ENCODE results near the gene ELP1.
"Not testable (repeated sequence)": the region's sequence is repeated elsewhere in the genome, so short reads cannot be mapped to it uniquely, and the experiment has no call there.

Gene ELP1

DNA sequence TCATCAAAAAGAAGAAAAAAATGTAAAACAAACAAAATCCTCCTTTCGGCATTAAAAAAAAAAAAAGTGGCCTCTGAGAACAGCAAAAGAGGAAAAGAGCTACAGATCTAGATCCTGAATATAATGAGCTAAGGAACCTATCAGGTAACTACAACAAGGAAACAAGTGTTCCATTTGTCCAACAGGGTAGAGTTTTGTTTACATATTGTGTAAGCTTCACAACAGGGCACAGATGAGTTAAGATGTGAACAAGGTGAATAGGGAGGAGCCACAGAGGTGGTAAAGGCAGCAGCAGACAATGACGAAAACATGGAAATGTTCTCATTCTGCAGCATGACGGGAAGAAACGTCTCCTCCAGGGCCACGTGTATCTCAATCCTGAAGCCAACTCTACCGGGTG lies 14.4 kb downstream of the ELP1 start:
- H3K9me3 ChIP-seq (ENCODE audit: control insufficient read depth, low read length), result no peaks in the 10 kb centered on the region
- no peak overlapping the region for H3K9ac ChIP-seq (ENCODE audit: low read length)
- peaks cover 8% of the 10 kb centered on the region for H3K36me3 ChIP-seq (ENCODE audit: control insufficient read depth, insufficient read depth, low read length)
- H3K4me3 ChIP-seq (ENCODE audit: low read length), result no peak overlapping the region
- peaks cover 9% of the 10 kb centered on the region for H3K4me1 ChIP-seq (ENCODE audit: control insufficient read depth, insufficient read depth, low read length)
- no peaks in the 10 kb centered on the region for H3K27me3 ChIP-seq (ENCODE audit: control insufficient read depth, insufficient read depth, low read length)

DNA sequence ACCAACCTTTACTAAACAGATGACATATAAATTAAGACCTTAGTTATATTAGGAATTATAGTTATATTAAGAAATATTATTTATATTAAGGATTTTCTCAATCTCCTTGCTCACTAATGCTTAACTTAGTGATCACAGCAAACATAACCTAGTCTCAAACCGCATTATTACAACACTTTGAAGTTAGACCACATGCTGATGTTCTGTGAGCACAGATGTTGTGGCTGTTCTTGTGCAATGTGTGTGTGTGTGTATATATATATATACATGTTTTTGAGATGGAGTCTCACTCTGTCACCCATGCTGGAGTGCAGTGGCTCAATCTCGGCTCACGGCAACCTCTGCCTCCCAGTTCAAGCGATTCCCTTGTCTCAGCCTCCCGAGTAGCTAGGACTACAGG lies 20.5 kb downstream of the ELP1 start:
- no peaks in the 10 kb centered on the region for H3K27me3 ChIP-seq (ENCODE audit: control insufficient read depth, insufficient read depth, low read length)
- no peaks in the 10 kb centered on the region for H3K4me1 ChIP-seq (ENCODE audit: control insufficient read depth, insufficient read depth, low read length)
- peaks cover 8% of the 10 kb centered on the region for H3K36me3 ChIP-seq (ENCODE audit: control insufficient read depth, insufficient read depth, low read length)
- no peak overlapping the region for H3K9ac ChIP-seq (ENCODE audit: low read length)
- no peaks in the 10 kb centered on the region for H3K9me3 ChIP-seq (ENCODE audit: control insufficient read depth, low read length)
- no peak overlapping the region for H3K4me3 ChIP-seq (ENCODE audit: low read length)

DNA sequence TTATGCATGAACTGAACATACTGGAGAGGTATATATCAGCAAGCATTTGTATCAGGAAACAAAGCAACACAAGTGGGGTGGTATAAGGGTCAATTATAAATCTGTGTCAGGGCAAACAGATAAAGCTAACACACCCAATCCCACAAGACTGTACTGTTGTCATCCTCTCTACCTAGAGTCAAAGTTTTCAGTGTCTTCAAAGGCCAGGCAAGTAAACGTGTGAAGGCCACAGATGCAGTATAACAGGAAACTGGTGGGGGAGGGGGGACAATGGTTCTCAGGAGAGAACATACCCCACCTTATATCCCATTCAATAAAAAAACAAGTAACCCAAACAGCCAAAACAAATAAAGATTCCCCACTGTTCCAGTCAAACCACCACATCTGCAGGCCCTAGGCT lies 22.1 kb downstream of the ELP1 start:
- Histone ChIP-seq H3K4me3 (ENCODE audit: low read length) (no peak overlapping the region), H3K9ac (ENCODE audit: low read length) (no peak overlapping the region), H3K27me3 (ENCODE audit: control insufficient read depth, insufficient read depth, low read length) (no peaks in the 10 kb centered on the region), H3K4me1 (ENCODE audit: control insufficient read depth, insufficient read depth, low read length) (no peaks in the 10 kb centered on the region), H3K9me3 (ENCODE audit: control insufficient read depth, low read length) (no peaks in the 10 kb centered on the region), H3K36me3 (ENCODE audit: control insufficient read depth, insufficient read depth, low read length) (peaks cover 4% of the 10 kb centered on the region)

DNA sequence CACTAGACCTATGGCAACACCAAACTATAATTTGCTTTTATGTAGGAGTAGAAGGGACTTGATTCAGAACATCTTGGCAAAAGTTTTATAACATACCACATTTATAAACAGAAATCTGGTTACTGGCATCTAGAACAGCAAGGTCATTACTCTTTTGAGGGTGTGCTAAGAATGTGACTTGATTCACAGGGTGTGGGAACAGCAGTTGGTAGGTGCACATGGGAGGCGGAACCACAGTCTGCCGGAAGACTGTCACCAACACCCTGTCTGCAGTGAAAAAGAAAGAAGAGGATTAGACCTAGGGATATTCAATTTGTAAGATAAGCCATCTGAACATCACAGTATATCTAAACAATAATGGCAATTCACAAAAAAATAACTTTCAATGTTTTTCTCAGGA lies 23.0 kb downstream of the ELP1 start:
- H3K27me3 ChIP-seq (ENCODE audit: control insufficient read depth, insufficient read depth, low read length), result no peaks in the 10 kb centered on the region
- H3K9me3 ChIP-seq (ENCODE audit: control insufficient read depth, low read length), result no peaks in the 10 kb centered on the region
- no peaks in the 10 kb centered on the region for H3K4me1 ChIP-seq (ENCODE audit: control insufficient read depth, insufficient read depth, low read length)
- H3K36me3 ChIP-seq (ENCODE audit: control insufficient read depth, insufficient read depth, low read length), result peaks cover 3% of the 10 kb centered on the region
- no peak overlapping the region for H3K4me3 ChIP-seq (ENCODE audit: low read length)
- H3K9ac ChIP-seq (ENCODE audit: low read length), result no peak overlapping the region

DNA sequence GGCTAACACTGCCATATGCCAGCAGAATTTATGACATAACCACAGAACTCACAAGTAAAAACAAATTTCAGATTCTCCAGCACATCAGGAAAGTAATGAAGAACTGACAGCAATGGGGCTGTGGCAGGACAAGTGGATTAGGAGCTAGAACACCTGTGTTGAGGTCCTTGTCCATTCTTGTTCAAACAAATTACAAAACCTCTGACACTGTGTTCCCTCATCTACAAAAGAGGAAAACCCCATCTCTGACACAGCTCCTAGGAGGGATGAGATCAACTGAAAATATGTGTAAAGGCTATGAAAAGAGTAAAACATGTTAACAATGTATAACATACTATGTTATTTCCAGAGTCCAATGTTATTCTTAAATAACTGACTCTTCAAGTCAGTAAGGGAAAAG lies 23.5 kb downstream of the ELP1 start:
- H3K4me1 ChIP-seq (ENCODE audit: control insufficient read depth, insufficient read depth, low read length), result no peaks in the 10 kb centered on the region
- H3K36me3 ChIP-seq (ENCODE audit: control insufficient read depth, insufficient read depth, low read length), result no peaks in the 10 kb centered on the region
- H3K27me3 ChIP-seq (ENCODE audit: control insufficient read depth, insufficient read depth, low read length), result no peaks in the 10 kb centered on the region
- H3K9me3 ChIP-seq (ENCODE audit: control insufficient read depth, low read length), result no peaks in the 10 kb centered on the region
- H3K9ac ChIP-seq (ENCODE audit: low read length), result no peak overlapping the region
- no peak overlapping the region for H3K4me3 ChIP-seq (ENCODE audit: low read length)

- H3K4me1 ChIP-seq (ENCODE audit: control insufficient read depth, insufficient read depth, low read length), result no peaks in the 10 kb centered on the region
- H3K27me3 ChIP-seq (ENCODE audit: control insufficient read depth, insufficient read depth, low read length), result no peaks in the 10 kb centered on the region
- no peak overlapping the region for H3K9ac ChIP-seq (ENCODE audit: low read length)
- no peaks in the 10 kb centered on the region for H3K9me3 ChIP-seq (ENCODE audit: control insufficient read depth, low read length)
- no peaks in the 10 kb centered on the region for H3K36me3 ChIP-seq (ENCODE audit: control insufficient read depth, insufficient read depth, low read length)
- H3K4me3 ChIP-seq (ENCODE audit: low read length), result no peak overlapping the region
These were observed 28.4 kb downstream of the ELP1 start for GRCh38 chr9:108905494-108905893.

GRCh38 chr9:108904161-108904560 lies 29.8 kb downstream of the ELP1 start:
- H3K4me3 ChIP-seq (ENCODE audit: low read length), result no peak overlapping the region
- no peak overlapping the region for H3K9ac ChIP-seq (ENCODE audit: low read length)
- H3K27me3 ChIP-seq (ENCODE audit: control insufficient read depth, insufficient read depth, low read length), result no peaks in the 10 kb centered on the region
- no peaks in the 10 kb centered on the region for H3K36me3 ChIP-seq (ENCODE audit: control insufficient read depth, insufficient read depth, low read length)
- no peaks in the 10 kb centered on the region for H3K9me3 ChIP-seq (ENCODE audit: control insufficient read depth, low read length)
- no peaks in the 10 kb centered on the region for H3K4me1 ChIP-seq (ENCODE audit: control insufficient read depth, insufficient read depth, low read length)

DNA sequence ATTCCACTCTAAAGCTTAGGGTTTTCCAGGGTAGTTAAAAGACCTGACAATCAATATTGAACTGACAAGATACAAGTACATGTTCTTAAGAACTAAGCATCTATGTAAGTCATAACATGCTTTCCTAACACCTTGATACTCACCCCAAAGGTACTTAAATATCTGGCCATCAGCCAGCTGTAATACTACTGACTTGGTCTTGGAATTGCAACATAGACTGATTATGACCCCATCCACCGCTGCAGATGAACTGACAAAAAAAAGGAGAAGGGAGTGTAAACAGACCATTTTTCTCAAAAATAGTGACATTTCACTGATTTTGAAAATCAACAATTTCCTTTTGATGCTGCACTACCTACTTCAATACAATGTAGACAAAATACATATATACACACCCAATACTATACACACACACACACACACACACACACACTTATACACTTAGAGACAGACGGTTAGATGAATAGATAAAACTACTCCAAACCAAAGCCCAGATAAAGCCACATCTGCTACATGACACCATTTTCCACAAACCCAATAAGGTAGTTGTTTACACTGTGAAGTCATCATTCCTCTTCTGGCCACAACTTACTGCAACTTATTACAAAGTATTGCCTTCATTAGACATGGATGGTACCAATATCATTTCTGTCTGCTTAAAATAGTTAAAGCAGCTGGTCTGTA lies 30.4 kb downstream of the ELP1 start:
- Histone ChIP-seq H3K36me3 (ENCODE audit: control insufficient read depth, insufficient read depth, low read length) (no peaks in the 10 kb centered on the region), H3K4me3 (ENCODE audit: low read length) (no peak overlapping the region), H3K9me3 (ENCODE audit: control insufficient read depth, low read length) (no peaks in the 10 kb centered on the region), H3K4me1 (ENCODE audit: control insufficient read depth, insufficient read depth, low read length) (no peaks in the 10 kb centered on the region), H3K27me3 (ENCODE audit: control insufficient read depth, insufficient read depth, low read length) (no peaks in the 10 kb centered on the region), H3K9ac (ENCODE audit: low read length) (no peak overlapping the region)

GRCh38 chr9:108900176-108900575 lies 33.7 kb downstream of the ELP1 start:
- no peak overlapping the region for H3K4me3 ChIP-seq (ENCODE audit: low read length)
- no peaks in the 10 kb centered on the region for H3K36me3 ChIP-seq (ENCODE audit: control insufficient read depth, insufficient read depth, low read length)
- H3K9ac ChIP-seq (ENCODE audit: low read length), result no peak overlapping the region
- no peaks in the 10 kb centered on the region for H3K4me1 ChIP-seq (ENCODE audit: control insufficient read depth, insufficient read depth, low read length)
- no peaks in the 10 kb centered on the region for H3K9me3 ChIP-seq (ENCODE audit: control insufficient read depth, low read length)
- H3K27me3 ChIP-seq (ENCODE audit: control insufficient read depth, insufficient read depth, low read length), result no peaks in the 10 kb centered on the region

- H3K36me3 ChIP-seq (ENCODE audit: control insufficient read depth, insufficient read depth, low read length); H3K4me3 ChIP-seq (ENCODE audit: low read length); H3K4me1 ChIP-seq (ENCODE audit: control insufficient read depth, insufficient read depth, low read length); H3K27me3 ChIP-seq (ENCODE audit: control insufficient read depth, insufficient read depth, low read length); H3K9me3 ChIP-seq (ENCODE audit: control insufficient read depth, low read length); H3K9ac ChIP-seq (ENCODE audit: low read length): not testable (repeated sequence)
These were observed 34.8 kb downstream of the ELP1 start for GRCh38 chr9:108899023-108899695.

DNA sequence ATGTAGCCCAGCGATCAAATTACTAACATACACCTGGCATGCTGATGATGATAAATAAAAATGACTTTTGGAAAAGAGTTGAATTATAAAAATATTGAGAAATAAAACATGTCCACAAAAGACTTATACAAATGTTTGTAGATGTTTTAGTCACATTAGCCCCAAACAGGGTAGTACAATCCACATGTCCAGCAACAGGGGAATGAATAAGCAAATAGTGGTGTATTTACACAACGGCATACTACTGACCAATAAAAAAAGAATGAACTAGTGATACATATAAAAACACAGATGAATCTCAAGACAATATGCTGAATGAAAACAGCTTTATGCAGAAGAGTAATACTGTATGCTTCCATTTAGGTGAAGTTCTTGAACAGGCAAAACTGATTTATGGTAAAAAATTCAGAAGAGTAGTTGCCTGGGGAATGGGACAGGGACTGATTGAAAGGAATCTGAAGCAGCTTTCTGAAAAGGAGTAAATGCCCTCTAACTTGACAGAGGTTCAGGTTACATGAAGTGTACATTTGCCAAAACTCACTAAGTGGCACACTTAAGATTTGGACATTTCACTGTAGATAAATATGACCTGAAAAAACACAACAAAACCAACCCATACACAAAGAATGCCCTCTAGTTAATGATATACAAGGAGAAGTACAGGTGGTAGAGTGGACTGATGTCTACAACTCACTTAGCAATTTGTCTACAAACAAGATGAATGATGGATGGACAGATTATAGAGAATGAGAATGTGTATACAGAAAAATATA lies 36.4 kb downstream of the ELP1 start:
- Histone ChIP-seq H3K9me3 (ENCODE audit: control insufficient read depth, low read length) (no peaks in the 10 kb centered on the region), H3K4me3 (ENCODE audit: low read length) (no peak overlapping the region), H3K27me3 (ENCODE audit: control insufficient read depth, insufficient read depth, low read length) (no peaks in the 10 kb centered on the region), H3K36me3 (ENCODE audit: control insufficient read depth, insufficient read depth, low read length) (no peaks in the 10 kb centered on the region), H3K9ac (ENCODE audit: low read length) (no peak overlapping the region), H3K4me1 (ENCODE audit: control insufficient read depth, insufficient read depth, low read length) (no peaks in the 10 kb centered on the region)

DNA sequence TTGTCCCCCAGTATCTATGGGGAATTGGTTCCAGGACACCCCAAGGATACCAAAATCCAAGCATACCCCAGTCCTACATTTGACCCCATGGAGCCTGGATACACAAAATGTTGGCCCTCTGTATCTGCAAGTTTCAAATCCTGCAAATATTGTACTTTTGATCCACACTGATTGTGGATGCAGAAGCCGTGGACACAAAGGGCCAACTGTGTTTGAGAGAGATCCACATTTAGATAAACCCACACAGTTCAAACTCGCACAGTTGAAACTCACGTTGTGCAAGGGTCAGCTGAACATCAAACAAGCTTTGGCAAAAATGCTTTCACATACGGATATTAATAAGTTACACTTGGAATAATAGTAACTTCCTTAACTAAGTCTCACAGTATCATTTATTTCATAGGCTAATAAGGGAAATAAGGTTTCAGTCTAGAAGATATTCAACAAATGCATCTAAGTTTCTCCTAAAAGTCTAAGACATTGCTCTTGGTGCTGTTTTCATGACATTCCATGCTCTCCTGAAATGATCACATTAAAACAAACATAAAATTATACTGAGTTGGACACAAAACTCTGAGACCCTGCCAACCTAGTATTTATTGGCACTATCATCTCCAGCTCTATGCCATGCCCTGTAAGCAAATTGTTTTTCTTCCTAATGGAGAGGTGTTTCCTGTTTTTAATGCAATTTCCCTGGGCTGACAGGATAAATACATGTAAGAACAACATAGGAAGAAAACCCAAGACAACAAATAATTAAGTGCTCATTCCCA lies 39.5 kb downstream of the ELP1 start:
- no peaks in the 10 kb centered on the region for H3K4me1 ChIP-seq (ENCODE audit: control insufficient read depth, insufficient read depth, low read length)
- H3K9me3 ChIP-seq (ENCODE audit: control insufficient read depth, low read length), result no peaks in the 10 kb centered on the region
- H3K36me3 ChIP-seq (ENCODE audit: control insufficient read depth, insufficient read depth, low read length), result no peaks in the 10 kb centered on the region
- no peaks in the 10 kb centered on the region for H3K27me3 ChIP-seq (ENCODE audit: control insufficient read depth, insufficient read depth, low read length)
- H3K9ac ChIP-seq (ENCODE audit: low read length), result no peak overlapping the region
- no peak overlapping the region for H3K4me3 ChIP-seq (ENCODE audit: low read length)
